ENCODE measurements around the gene RANBP1. TPM values are rescaled to one million over a fixed set of nuclear protein-coding genes. Genes with fewer than 3 reads are reported as not detected.

Gene RANBP1
- polyA plus RNA-seq, 1 donor (not counting 4 experiments of a cell fraction or from before 2014, with no cell fraction given): 193 TPM

GRCh38 chr22:20160041-20160440 is 44.1 kb downstream of the RANBP1 start:
- TF ChIP-seq EZH2 (IDR thresholded peaks at IDR 0.05; ENCODE audit: low read length) (no peak), CTCF (optimal IDR thresholded peaks at IDR 0.05 in 1 of 3, IDR thresholded peaks at IDR 0.05 in 1 of 3, conservative IDR thresholded peaks at IDR 0.05 in 1 of 3; ENCODE audit: extremely low read depth in 1 of 3, insufficient read depth in 2 of 3, low read length in 3 of 3) (no peak)
- dilution Hi-C loops (cut with MboI; ENCODE audit: extremely low pct_ligation_motif_present, low sequenced_read_pairs): no loop called here

GRCh38 chr22:20164863-20165262 is 49.0 kb downstream of the RANBP1 start:
- FAIRE-seq: no peak
- TF ChIP-seq CTCF (optimal IDR thresholded peaks at IDR 0.05 in 1 of 3, IDR thresholded peaks at IDR 0.05 in 1 of 3, conservative IDR thresholded peaks at IDR 0.05 in 1 of 3; ENCODE audit: extremely low read depth in 1 of 3, insufficient read depth in 2 of 3, low read length in 3 of 3) (no peak), EZH2 (IDR thresholded peaks at IDR 0.05; ENCODE audit: low read length) (no peak)
- DNase-seq (ENCODE audit: low read depth, low spot score): no peak

More at GRCh38 chr22:20160041-20160440, 44.1 kb downstream of the RANBP1 start:
- FAIRE-seq (no peak), DNase-seq (ENCODE audit: low read depth, low spot score) (no peak)
- H3K4me2 ChIP-seq (ENCODE audit: control insufficient read depth, extremely low read depth, insufficient read depth, low read depth, low read length): no peak overlapping the region
- no peak overlapping the region for H3K27ac ChIP-seq (ENCODE audit: control insufficient read depth, insufficient read depth, low read length)
- H3K4me1 ChIP-seq (ENCODE audit: control insufficient read depth, extremely low read depth, insufficient read depth, low read length): no peaks in the 10 kb centered on the region
- H3K9me1 ChIP-seq (ENCODE audit: control insufficient read depth, extremely low read depth, insufficient read depth, low read length): no peaks in the 10 kb centered on the region
- H4K20me1 ChIP-seq (ENCODE audit: control insufficient read depth, extremely low read depth, insufficient read depth, low read length): no peaks in the 10 kb centered on the region
- H3K9ac ChIP-seq (ENCODE audit: control insufficient read depth, extremely low read depth, insufficient read depth, low read length): no peak overlapping the region
- no peaks in the 10 kb centered on the region for H3K79me2 ChIP-seq (ENCODE audit: control insufficient read depth, insufficient read depth, low read length)
- no peak overlapping the region for H3K4me3 ChIP-seq (ENCODE audit: control insufficient read depth in 2 of 3, extremely low read depth in 1 of 3, insufficient read depth in 2 of 3, low read depth in 1 of 3, low read length in 3 of 3)
- H3K36me3 ChIP-seq (ENCODE audit: control insufficient read depth in 2 of 2, extremely low read depth in 1 of 2, insufficient read depth in 2 of 2, low read length in 2 of 2): no peaks in the 10 kb centered on the region
- H3K9me3 ChIP-seq (ENCODE audit: control insufficient read depth, low read depth, low read length): no peaks in the 10 kb centered on the region
- no peaks in the 10 kb centered on the region for H3K27me3 ChIP-seq (ENCODE audit: control insufficient read depth, extremely low read depth, insufficient read depth, low read length)
- H2AFZ ChIP-seq (ENCODE audit: control insufficient read depth, low read length): no peak overlapping the region

More at GRCh38 chr22:20164863-20165262, 49.0 kb downstream of the RANBP1 start:
- no peaks in the 10 kb centered on the region for H3K4me1 ChIP-seq (ENCODE audit: control insufficient read depth, extremely low read depth, insufficient read depth, low read length)
- no peak overlapping the region for H3K4me2 ChIP-seq (ENCODE audit: control insufficient read depth, extremely low read depth, insufficient read depth, low read depth, low read length)
- no peaks in the 10 kb centered on the region for H3K9me3 ChIP-seq (ENCODE audit: control insufficient read depth, low read depth, low read length)
- no peak overlapping the region for H3K4me3 ChIP-seq (ENCODE audit: control insufficient read depth in 2 of 3, extremely low read depth in 1 of 3, insufficient read depth in 2 of 3, low read depth in 1 of 3, low read length in 3 of 3)
- no peak overlapping the region for H3K9ac ChIP-seq (ENCODE audit: control insufficient read depth, extremely low read depth, insufficient read depth, low read length)
- no peaks in the 10 kb centered on the region for H3K36me3 ChIP-seq (ENCODE audit: control insufficient read depth in 2 of 2, extremely low read depth in 1 of 2, insufficient read depth in 2 of 2, low read length in 2 of 2)
- H2AFZ ChIP-seq (ENCODE audit: control insufficient read depth, low read length): no peak overlapping the region
- H3K27me3 ChIP-seq (ENCODE audit: control insufficient read depth, extremely low read depth, insufficient read depth, low read length): no peaks in the 10 kb centered on the region
- no peaks in the 10 kb centered on the region for H4K20me1 ChIP-seq (ENCODE audit: control insufficient read depth, extremely low read depth, insufficient read depth, low read length)
- H3K27ac ChIP-seq (ENCODE audit: control insufficient read depth, insufficient read depth, low read length): no peak overlapping the region
- dilution Hi-C loops (cut with MboI; ENCODE audit: extremely low pct_ligation_motif_present, low sequenced_read_pairs): no loop called here
- H3K79me2 ChIP-seq (ENCODE audit: control insufficient read depth, insufficient read depth, low read length): no peaks in the 10 kb centered on the region
- no peaks in the 10 kb centered on the region for H3K9me1 ChIP-seq (ENCODE audit: control insufficient read depth, extremely low read depth, insufficient read depth, low read length)

Data from keratinocyte (primary cell).